Activated naive CD4-positive, alpha-beta T cell (primary cell): ENCODE measurements around the gene ILKAP.

Source experiments
- DNase-seq, 4 experiments: peaks; one replicate each; lab custom pipeline; 2025; lab: John Stamatoyannopoulos, UW

Gene ILKAP

GRCh38 chr2:238137885-238138284 lies 65.6 kb downstream of the ILKAP start:
- no peak for DNase-seq

GRCh38 chr2:238136820-238137537 lies 66.5 kb downstream of the ILKAP start:
- DNase-seq: no peak

- no peak for DNase-seq
Observed at GRCh38 chr2:238135601-238136150, 67.8 kb downstream of the ILKAP start.

GRCh38 chr2:238134393-238134785 lies 69.1 kb downstream of the ILKAP start:
- no peak for DNase-seq

- DNase-seq: no peak
Observed at GRCh38 chr2:238133499-238134392, 69.7 kb downstream of the ILKAP start.

- no peak for DNase-seq
Observed at GRCh38 chr2:238132463-238133450, 70.7 kb downstream of the ILKAP start.

GRCh38 chr2:238131761-238132462 lies 71.6 kb downstream of the ILKAP start:
- DNase-seq: no peak

- DNase-seq: no peak
Observed at GRCh38 chr2:238130696-238131628, 72.5 kb downstream of the ILKAP start.

- DNase-seq: no peak
Observed at GRCh38 chr2:238130111-238130695, 73.3 kb downstream of the ILKAP start.

GRCh38 chr2:238129166-238130010 lies 74.1 kb downstream of the ILKAP start:
- DNase-seq: no peak

GRCh38 chr2:238128534-238129001 lies 74.9 kb downstream of the ILKAP start:
- no peak for DNase-seq

GRCh38 chr2:238128061-238128440 lies 75.4 kb downstream of the ILKAP start:
- no peak for DNase-seq

GRCh38 chr2:238127165-238128060 lies 76.1 kb downstream of the ILKAP start:
- DNase-seq: no peak

- no peak for DNase-seq
Observed at GRCh38 chr2:238126775-238127164, 76.7 kb downstream of the ILKAP start.

GRCh38 chr2:238126338-238126737 lies 77.2 kb downstream of the ILKAP start:
- no peak for DNase-seq

GRCh38 chr2:238125127-238125885 lies 78.2 kb downstream of the ILKAP start:
- no peak for DNase-seq
